Keratinocyte (primary cell): ENCODE data around the gene CDKL5. TPM values are rescaled to one million over a fixed set of nuclear protein-coding genes. Genes with fewer than 3 reads are reported as not detected.

Experiments used
- DNase-seq: peaks from one replicate; pipeline ENCODE4 v3.0.0-alpha.2; 2011; ENCODE audit warnings: low read depth, missing footprints, low spot score
- FAIRE-seq: peaks from 2 replicates; lab custom pipeline; 2011; peaks lifted over from hg19 to GRCh38; lab: Jason Lieb, UNC
- H2AFZ ChIP-seq: 2 replicates; pipeline ENCODE4 v1.6.0; 2012; ENCODE audit warnings: low read length, control low read depth, inconsistent platforms; ENCODE audit not compliant: control insufficient read depth
- H3K27ac ChIP-seq: 2 replicates; pipeline ENCODE4 v1.5.1; 2011; ENCODE audit warnings: low read length; ENCODE audit not compliant: control insufficient read depth, insufficient read depth
- H3K27me3 ChIP-seq: 3 replicates; pipeline ENCODE4 v1.6.0; 2011; ENCODE audit warnings: low read length; ENCODE audit not compliant: control insufficient read depth, insufficient read depth; ENCODE audit errors: extremely low read depth
- H3K36me3 ChIP-seq, 2 experiments: 2 replicates in 1 of 2; 3 replicates in 1 of 2; pipeline ENCODE4 v1.5.1; 2011; ENCODE audit warnings: low read length in 2 of 2, mild to moderate bottlenecking in 1 of 2; ENCODE audit not compliant: control insufficient read depth in 2 of 2, insufficient read depth in 2 of 2; ENCODE audit errors: extremely low read depth in 1 of 2
- H3K4me1 ChIP-seq: 3 replicates; pipeline ENCODE4 v1.5.1; 2011; ENCODE audit warnings: low read length; ENCODE audit not compliant: control insufficient read depth, insufficient read depth; ENCODE audit errors: extremely low read depth
- H3K4me2 ChIP-seq: 3 replicates; pipeline ENCODE4 v1.6.0; 2011; ENCODE audit warnings: low read depth, low read length; ENCODE audit not compliant: control insufficient read depth, insufficient read depth; ENCODE audit errors: extremely low read depth
- H3K4me3 ChIP-seq, 3 experiments: fragments of 200-600 bp in 1 of 3; sonication (generic) in 1 of 3; 2 replicates in 2 of 3; 3 replicates in 1 of 3; pipeline ENCODE4 v1.5.1; 2011 to 2016; ENCODE audit warnings: low read length in 3 of 3, mild to moderate bottlenecking in 3 of 3, control low read depth in 2 of 3, inconsistent platforms in 1 of 3, low read depth in 1 of 3, mixed read lengths in 1 of 3, mixed run types in 1 of 3, moderate library complexity in 1 of 3; ENCODE audit not compliant: control insufficient read depth in 2 of 3, insufficient read depth in 2 of 3; ENCODE audit errors: extremely low read depth in 1 of 3
- H3K79me2 ChIP-seq: 2 replicates; pipeline ENCODE4 v1.6.0; 2012; ENCODE audit warnings: low read length; ENCODE audit not compliant: control insufficient read depth, insufficient read depth
- H3K9ac ChIP-seq: 3 replicates; pipeline ENCODE4 v1.6.0; 2011; ENCODE audit warnings: low read length; ENCODE audit not compliant: control insufficient read depth, insufficient read depth; ENCODE audit errors: extremely low read depth
- H3K9me1 ChIP-seq: 3 replicates; pipeline ENCODE4 v1.6.0; 2011; ENCODE audit warnings: low read length; ENCODE audit not compliant: control insufficient read depth, insufficient read depth; ENCODE audit errors: extremely low read depth
- H3K9me3 ChIP-seq: 2 replicates; pipeline ENCODE4 v1.5.1; 2012; ENCODE audit warnings: low read depth, low read length; ENCODE audit not compliant: control insufficient read depth
- H4K20me1 ChIP-seq: 3 replicates; pipeline ENCODE4 v1.6.0; 2011; ENCODE audit warnings: low read length; ENCODE audit not compliant: control insufficient read depth, insufficient read depth; ENCODE audit errors: extremely low read depth
- CTCF ChIP-seq, 3 experiments: IDR thresholded peaks in 1 of 3; conservative IDR thresholded peaks in 1 of 3; optimal IDR thresholded peaks in 1 of 3; 2 replicates in 2 of 3; 3 replicates in 1 of 3; pipeline versions ENCODE3 to v1.5.1; 2011; ENCODE audit warnings: low read length in 3 of 3, mild to moderate bottlenecking in 3 of 3, moderate library complexity in 2 of 3, control low read depth in 1 of 3, inconsistent platforms in 1 of 3; ENCODE audit not compliant: insufficient read depth in 2 of 3; ENCODE audit errors: extremely low read depth in 1 of 3
- EZH2 ChIP-seq: IDR thresholded peaks from one replicate; pipeline ENCODE4 v1.6.1; 2012; ENCODE audit warnings: inconsistent platforms, mild to moderate bottlenecking, low read length, moderate library complexity
- dilution Hi-C: fragments of 300-500 bp; cut with MboI; formaldehyde crosslinking; loops from one replicate; pipeline ENCODE4 v1.7.0; 2020; ENCODE audit warnings: low sequenced_read_pairs; ENCODE audit not compliant: extremely low pct_ligation_motif_present
- polyA minus RNA-seq, 3 experiments: library from RNA; depleted of rRNA, polyadenylated mRNA; stranded (reverse); fragments of >200 nt; gene quantifications; 1 replicate in 1 of 3; 2 replicates in 1 of 3; 3 replicates in 1 of 3; pipeline ENCODE4 v1.2.3, GENCODE V29; 2011
- polyA plus RNA-seq, 5 experiments: library from polyadenylated mRNA; depleted of rRNA in 3 of 5; stranded (reverse) in 3 of 5; stranded (forward) in 1 of 5; unstranded in 1 of 5; fragments of >200 nt; gene quantifications; 1 replicate in 1 of 5; 2 replicates in 3 of 5; 3 replicates in 1 of 5; pipeline versions ENCODE4 v1.2.1 to v1.2.3, GENCODE V29; 2011 to 2012; ENCODE audit warnings: missing spikeins in 2 of 5, low read depth in 1 of 5, low replicate concordance in 1 of 5

Gene CDKL5
- polyA plus RNA-seq (2.6 to 4.2 TPM (median 3.4 TPM) in 3 replicates), polyA minus RNA-seq (4.1 to 13.5 TPM (median 8.2 TPM) in 3 replicates)
- 4.0 TPM for polyA plus RNA-seq (2011; ENCODE audit: low read depth)
- 1.2 and 2.7 TPM in 2 replicates for polyA plus RNA-seq (2011; cell fraction: cytosol; rRNA removed)
- polyA plus RNA-seq (2011; cell fraction: nucleus; rRNA removed) = 6.4 TPM in 2 replicates
- 1.3 and 1.7 TPM in 2 replicates for polyA plus RNA-seq (2012; ENCODE audit: low replicate concordance)
- 1.9 TPM for polyA minus RNA-seq (2011; cell fraction: cytosol; rRNA and poly(A)+ RNA removed)
- 7.3 and 13.3 TPM in 2 replicates for polyA minus RNA-seq (2011; cell fraction: nucleus; rRNA and poly(A)+ RNA removed)

GRCh38 chrX:18425199-18426003 lies at the start of gene CDKL5:
TSS of gene CDKL5 (plus strand) at chrX:18425608. CDS start at chrX:18507097, 81,489 bp downstream.
- H3K27me3 ChIP-seq = no peaks in the 10 kb centered on the region
- no peak for TF ChIP-seq CTCF (optimal IDR thresholded peaks at IDR 0.05 in 1 of 3, IDR thresholded peaks at IDR 0.05 in 1 of 3, conservative IDR thresholded peaks at IDR 0.05 in 1 of 3; ENCODE audit: extremely low read depth in 1 of 3, insufficient read depth in 2 of 3, low read length in 3 of 3)
- no peak for TF ChIP-seq EZH2
- H3K9ac ChIP-seq = peak within 1 kb of the TSS; percentile 55
- FAIRE-seq (no peak), DNase-seq (peak; percentile 66)
- no peaks in the 10 kb centered on the region for H4K20me1 ChIP-seq
- H3K9me3 ChIP-seq = no peaks in the 10 kb centered on the region
- H3K27ac ChIP-seq = peak within 1 kb of the TSS; percentile 24
- H3K36me3 ChIP-seq = no peaks in the 10 kb centered on the region
- H3K4me3 ChIP-seq = peak within 1 kb of the TSS; percentile 67 to 78 (median 73)
- H3K4me2 ChIP-seq = peak within 1 kb of the TSS; percentile 87
- no peaks in the 10 kb centered on the region for H3K4me1 ChIP-seq
- dilution Hi-C loops = no loop called here
- no peaks in the 10 kb centered on the region for H3K79me2 ChIP-seq
- no peaks in the 10 kb centered on the region for H3K9me1 ChIP-seq
- H2AFZ ChIP-seq = peak within 1 kb of the TSS; percentile 92

- TF ChIP-seq EZH2 (no peak), CTCF (optimal IDR thresholded peaks at IDR 0.05 in 1 of 3, IDR thresholded peaks at IDR 0.05 in 1 of 3, conservative IDR thresholded peaks at IDR 0.05 in 1 of 3; ENCODE audit: extremely low read depth in 1 of 3, insufficient read depth in 2 of 3, low read length in 3 of 3) (peak; percentile 38 to 59 (median 57))
- Histone ChIP-seq H4K20me1 (no peaks in the 10 kb centered on the region), H3K9me1 (no peaks in the 10 kb centered on the region), H3K4me1 (no peaks in the 10 kb centered on the region), H3K27ac (no peak overlapping the region), H3K4me2 (no peak overlapping the region), H3K9ac (no peak overlapping the region), H3K4me3 (no peak overlapping the region), H3K36me3 (no peaks in the 10 kb centered on the region), H3K27me3 (no peaks in the 10 kb centered on the region), H2AFZ (no peak overlapping the region), H3K79me2 (no peaks in the 10 kb centered on the region), H3K9me3 (no peaks in the 10 kb centered on the region)
- no peak for DNase-seq
- dilution Hi-C loops = no loop called here
- no peak for FAIRE-seq
Measured at GRCh38 chrX:18377796-18378195, 47.6 kb upstream of the CDKL5 start.
